Bladder microvascular endothelial cell (primary cell): ENCODE data around the gene SPATA31A1. TPM values are rescaled to one million over a fixed set of nuclear protein-coding genes. Genes with fewer than 3 reads are reported as not detected.

Source experiments
- total RNA-seq: library from RNA; depleted of rRNA; stranded (reverse); fragments of >200 nt; gene quantifications from 2 replicates; pipeline ENCODE4 v1.2.3, GENCODE V29; 2014

SPATA31A1 gene
- not detected in 2 replicates for total RNA-seq

DNA sequence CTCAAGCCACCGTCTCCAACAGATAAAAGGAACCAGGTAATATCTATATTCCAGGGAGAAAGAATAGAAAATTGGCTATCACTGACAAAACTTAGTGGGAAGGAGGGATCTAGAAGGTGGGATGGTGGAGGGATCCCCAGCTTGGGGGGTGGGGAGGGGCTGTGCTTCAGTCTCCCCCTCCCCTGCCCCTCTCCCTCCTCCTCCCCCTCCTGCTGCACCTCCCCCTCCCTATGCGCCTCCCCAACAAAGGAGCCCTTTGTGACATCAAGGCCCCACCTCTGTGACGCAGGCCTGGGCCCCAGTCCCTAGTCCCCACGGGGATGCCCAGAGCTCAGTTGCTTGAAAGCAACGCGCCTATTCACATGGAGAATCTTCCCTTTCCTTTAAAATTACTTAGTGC, at the start of gene SPATA31A1:
SPATA31A1 (plus strand) TSS at position 301 of the 400 bp plus-strand sequence; CDS start at position 363, 62 bp downstream.

Other genes with a start within 250 kb of the SPATA31A1 start
- 18.5 and 104 TPM in 2 replicates for gene CNTNAP3, start 67.5 kb upstream of the SPATA31A1 start, total RNA-seq